ENCODE data around the gene YIPF2. TPM values are rescaled to one million over a fixed set of nuclear protein-coding genes. Genes with fewer than 3 reads are reported as not detected.

Gene YIPF2
- total RNA-seq, 4 donors from 2014 or later = 17.8 to 30.8 (median 24.2) TPM

- H3K27ac ChIP-seq = peak overlapping the region; percentile 19 to 90 (median 43)
- no peak overlapping the region for H3K4me3 ChIP-seq
- peak; percentile 27 to 45 for ATAC-seq
- intact Hi-C loops (cut with DNase I; ENCODE audit: low total_unique reads) (no loop called here), in situ Hi-C loops (cut with MboI; ENCODE audit: low sequenced_read_pairs in 4 of 4) (no loop called here)
- peak in 1 of 2 donors; percentile 72 for DNase-seq
- H3K27me3 ChIP-seq = no peaks in the 10 kb centered on the region
- TF ChIP-seq CTCF (IDR thresholded peaks at IDR 0.05 in 4 of 5, conservative IDR thresholded peaks at IDR 0.05 in 1 of 5) (no peak), POLR2A (IDR thresholded peaks at IDR 0.05) (no peak)
- peaks cover 21 to 27% of the 10 kb centered on the region in 2 donors for H3K4me1 ChIP-seq
- H3K36me3 ChIP-seq = peaks cover 0 to 35% of the 10 kb centered on the region in 2 donors
- H3K9me3 ChIP-seq = no peaks in the 10 kb centered on the region
Measured at GRCh38 chr19:10915130-10916091, 13.0 kb downstream of the YIPF2 start.

GRCh38 chr19:10913716-10914340, 14.6 kb downstream of the YIPF2 start:
- no peak for ATAC-seq
- Histone ChIP-seq H3K27me3 (no peaks in the 10 kb centered on the region), H3K27ac (peak overlapping the region in 2 of 4 donors; percentile 53 to 90), H3K4me1 (peaks cover 21 to 22% of the 10 kb centered on the region in 2 donors), H3K4me3 (no peak overlapping the region), H3K9me3 (no peaks in the 10 kb centered on the region), H3K36me3 (peaks cover 0 to 42% of the 10 kb centered on the region in 2 donors)
- no peak for TF ChIP-seq CTCF (IDR thresholded peaks at IDR 0.05 in 4 of 5, conservative IDR thresholded peaks at IDR 0.05 in 1 of 5)
- TF ChIP-seq POLR2A (IDR thresholded peaks at IDR 0.05) = no peak
- intact Hi-C loops (cut with DNase I; ENCODE audit: low total_unique reads) = loop anchor here (5.0 kb wide), 1 partner anchor 42 kb away; the partner anchor contains the start of gene CARM1
- DNase-seq = no peak
- in situ Hi-C loops (cut with MboI; ENCODE audit: low sequenced_read_pairs in 4 of 4) = no loop called here

- TF ChIP-seq CTCF (IDR thresholded peaks at IDR 0.05 in 4 of 5, conservative IDR thresholded peaks at IDR 0.05 in 1 of 5) (no peak), POLR2A (IDR thresholded peaks at IDR 0.05) (no peak)
- no peak for DNase-seq
- in situ Hi-C loops (cut with MboI; ENCODE audit: low sequenced_read_pairs in 4 of 4) (no loop called here), intact Hi-C loops (cut with DNase I; ENCODE audit: low total_unique reads) (loop anchor here (5.0 kb wide), 1 partner anchor 40 kb away; the partner anchor contains the start of gene CARM1)
- Histone ChIP-seq H3K27ac (peak overlapping the region; percentile 78 to 90 (median 82)), H3K9me3 (no peaks in the 10 kb centered on the region), H3K27me3 (no peaks in the 10 kb centered on the region), H3K36me3 (peaks cover 0 to 45% of the 10 kb centered on the region in 2 donors), H3K4me3 (no peak overlapping the region), H3K4me1 (peaks cover 21 to 22% of the 10 kb centered on the region in 2 donors)
- ATAC-seq = no peak
Measured at GRCh38 chr19:10912619-10913018, 15.8 kb downstream of the YIPF2 start.

GRCh38 chr19:10911579-10912363, 16.7 kb downstream of the YIPF2 start:
- Histone ChIP-seq H3K9me3 (no peaks in the 10 kb centered on the region), H3K4me1 (peaks cover 21 to 22% of the 10 kb centered on the region in 2 donors), H3K27me3 (no peaks in the 10 kb centered on the region), H3K36me3 (peaks cover 0 to 46% of the 10 kb centered on the region in 2 donors), H3K27ac (peak overlapping the region; percentile 78 to 90 (median 82)), H3K4me3 (no peak overlapping the region)
- TF ChIP-seq CTCF (IDR thresholded peaks at IDR 0.05 in 4 of 5, conservative IDR thresholded peaks at IDR 0.05 in 1 of 5) (no peak), POLR2A (IDR thresholded peaks at IDR 0.05) (no peak)
- peak in 1 of 2 donors; percentile 62 for DNase-seq
- peak; percentile 50 to 77 for ATAC-seq
- in situ Hi-C loops (cut with MboI; ENCODE audit: low sequenced_read_pairs in 4 of 4) = no loop called here
- intact Hi-C loops (cut with DNase I; ENCODE audit: low total_unique reads) = loop anchor here (5.0 kb wide), 1 partner anchor 39 kb away; the partner anchor contains the start of gene CARM1
